ENCODE results near the gene CYP1B1.

GRCh38 chr2:38021589-38021988 lies 54.4 kb downstream of the CYP1B1 start:
- TF ChIP-seq CTCF (conservative IDR thresholded peaks at IDR 0.05; ENCODE audit: low read depth, low read length) (no peak), POLR2A (IDR thresholded peaks at IDR 0.05; ENCODE audit: low read depth, low read length) (no peak), USF2 (IDR thresholded peaks at IDR 0.05; ENCODE audit: low read depth, low read length) (no peak), RCOR1 (IDR thresholded peaks at IDR 0.05; ENCODE audit: insufficient replicate concordance, low read length) (no peak), MAZ (IDR thresholded peaks at IDR 0.05; ENCODE audit: borderline replicate concordance, low read depth, low read length) (no peak), BHLHE40 (IDR thresholded peaks at IDR 0.05; ENCODE audit: low read depth, low read length) (no peak)

All from IMR-90 (cell line).